ENCODE data around the gene KRT16. TPM values are rescaled to one million over a fixed set of nuclear protein-coding genes. Genes with fewer than 3 reads are reported as not detected.
"Not testable (repeated sequence)": the region's sequence is repeated elsewhere in the genome, so short reads cannot be mapped to it uniquely, and the experiment has no call there.

Gene KRT16
- total RNA-seq, 2 experiments from 2014 or later: not detected

DNA sequence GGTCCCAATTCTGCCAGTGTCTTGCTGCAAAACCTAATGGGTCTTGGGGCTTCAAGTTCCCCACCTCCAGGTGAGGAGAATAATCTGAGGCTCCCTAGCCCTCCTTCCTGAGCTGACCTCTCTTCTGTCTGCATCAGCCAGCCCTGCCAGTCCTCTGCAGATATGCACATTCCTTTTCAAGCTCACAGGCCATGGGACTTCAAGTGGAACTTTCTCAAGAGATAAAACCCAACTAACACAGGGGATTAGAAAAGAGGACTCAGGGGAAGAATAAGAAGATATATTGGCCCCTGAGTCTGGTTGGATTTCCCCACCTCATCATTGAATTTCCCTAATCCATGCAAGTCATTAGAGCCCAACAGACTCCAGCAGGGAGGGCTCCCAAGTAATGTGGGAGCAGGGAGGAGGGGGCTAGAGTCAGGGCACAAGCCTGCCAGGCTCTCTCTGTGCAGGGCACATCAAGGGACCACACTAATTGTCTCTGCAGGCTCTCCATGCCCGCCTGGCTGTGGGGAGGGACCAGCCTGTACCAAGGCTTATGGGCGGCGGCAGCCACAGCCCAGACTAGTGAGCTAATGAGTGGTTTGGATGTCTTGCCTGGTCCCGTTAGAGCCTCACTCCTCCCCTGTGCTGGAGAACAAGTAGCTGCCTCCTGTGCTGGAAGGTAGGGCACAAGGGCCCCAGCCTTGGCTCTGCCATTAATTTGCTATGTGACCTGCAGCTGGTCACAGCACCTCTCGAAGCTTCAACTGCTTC is 27.1 kb downstream of the KRT16 start:
- no peaks in the 10 kb centered on the region for H3K36me3 Mint-ChIP-seq (ENCODE audit: low read depth)
- no peak overlapping the region for H3K27ac Mint-ChIP-seq
- no peaks in the 10 kb centered on the region for H3K9me3 Mint-ChIP-seq
- ChIA-PET POLR2A (no interaction called here), CTCF (no interaction called here)
- DNase-seq: no peak
- H3K27me3 Mint-ChIP-seq: peaks cover 12% of the 10 kb centered on the region
- H3K4me1 Mint-ChIP-seq: peaks cover 1% of the 10 kb centered on the region
- no peak overlapping the region for H3K4me3 Mint-ChIP-seq

GRCh38 chr17:41584331-41584927 is 28.1 kb downstream of the KRT16 start:
- H3K9me3 Mint-ChIP-seq; CTCF ChIA-PET; H3K27ac Mint-ChIP-seq; H3K36me3 Mint-ChIP-seq (ENCODE audit: low read depth); POLR2A ChIA-PET; DNase-seq; H3K4me3 Mint-ChIP-seq; H3K4me1 Mint-ChIP-seq: not testable (repeated sequence)
- H3K27me3 Mint-ChIP-seq: peaks cover 10% of the 10 kb centered on the region

DNA sequence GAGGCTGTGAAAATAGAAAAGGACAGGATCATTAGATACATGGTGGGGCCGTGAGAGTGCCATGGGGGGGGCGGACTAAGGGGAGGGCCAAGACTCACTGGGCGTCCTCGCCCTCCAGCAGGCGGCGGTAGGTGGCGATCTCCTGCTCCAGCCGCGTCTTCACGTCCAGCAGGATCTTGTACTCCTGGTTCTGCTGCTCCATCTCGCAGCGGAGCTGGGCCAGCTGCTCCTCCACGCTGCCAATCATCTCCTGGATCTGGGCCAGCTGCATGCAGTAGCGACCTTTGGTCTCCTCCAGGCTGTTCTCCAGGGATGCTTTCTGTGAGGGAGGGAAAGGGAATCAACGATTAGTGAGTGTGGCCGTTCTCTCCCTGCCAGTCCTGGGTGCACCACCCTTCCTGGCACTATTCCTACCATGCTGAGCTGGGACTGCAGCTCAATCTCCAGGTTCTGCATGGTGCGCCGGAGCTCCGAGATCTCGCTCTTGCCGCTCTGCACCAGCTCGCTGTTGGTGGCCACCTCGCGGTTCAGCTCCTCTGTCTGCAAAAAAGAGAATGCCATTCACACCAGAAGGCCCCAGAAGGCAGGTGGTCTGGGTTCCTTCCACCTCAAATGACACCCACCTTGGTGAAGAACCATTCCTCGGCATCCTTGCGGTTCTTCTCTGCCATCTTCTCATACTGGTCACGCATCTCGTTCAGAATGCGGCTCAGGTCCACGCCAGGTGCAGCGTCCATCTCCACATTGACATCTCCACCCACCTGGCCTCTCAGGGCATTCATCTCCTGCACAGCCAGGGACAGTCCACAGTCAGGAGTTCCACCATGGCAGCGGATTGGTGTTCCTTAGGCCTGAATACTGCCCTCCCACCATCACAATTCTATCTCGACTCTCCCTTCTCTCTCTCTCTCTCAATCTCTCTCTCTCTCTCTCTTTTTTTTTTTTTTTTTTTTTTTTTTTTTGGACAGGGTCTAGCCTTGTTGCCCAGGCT is 29.1 kb downstream of the KRT16 start:
- POLR2A ChIA-PET: no interaction called here
- H3K4me1 Mint-ChIP-seq: no peaks in the 10 kb centered on the region
- H3K27ac Mint-ChIP-seq: no peak overlapping the region
- no peaks in the 10 kb centered on the region for H3K9me3 Mint-ChIP-seq
- DNase-seq: no peak
- no peaks in the 10 kb centered on the region for H3K36me3 Mint-ChIP-seq (ENCODE audit: low read depth)
- peaks cover 13% of the 10 kb centered on the region for H3K27me3 Mint-ChIP-seq
- CTCF ChIA-PET: no interaction called here
- H3K4me3 Mint-ChIP-seq: no peak overlapping the region

DNA sequence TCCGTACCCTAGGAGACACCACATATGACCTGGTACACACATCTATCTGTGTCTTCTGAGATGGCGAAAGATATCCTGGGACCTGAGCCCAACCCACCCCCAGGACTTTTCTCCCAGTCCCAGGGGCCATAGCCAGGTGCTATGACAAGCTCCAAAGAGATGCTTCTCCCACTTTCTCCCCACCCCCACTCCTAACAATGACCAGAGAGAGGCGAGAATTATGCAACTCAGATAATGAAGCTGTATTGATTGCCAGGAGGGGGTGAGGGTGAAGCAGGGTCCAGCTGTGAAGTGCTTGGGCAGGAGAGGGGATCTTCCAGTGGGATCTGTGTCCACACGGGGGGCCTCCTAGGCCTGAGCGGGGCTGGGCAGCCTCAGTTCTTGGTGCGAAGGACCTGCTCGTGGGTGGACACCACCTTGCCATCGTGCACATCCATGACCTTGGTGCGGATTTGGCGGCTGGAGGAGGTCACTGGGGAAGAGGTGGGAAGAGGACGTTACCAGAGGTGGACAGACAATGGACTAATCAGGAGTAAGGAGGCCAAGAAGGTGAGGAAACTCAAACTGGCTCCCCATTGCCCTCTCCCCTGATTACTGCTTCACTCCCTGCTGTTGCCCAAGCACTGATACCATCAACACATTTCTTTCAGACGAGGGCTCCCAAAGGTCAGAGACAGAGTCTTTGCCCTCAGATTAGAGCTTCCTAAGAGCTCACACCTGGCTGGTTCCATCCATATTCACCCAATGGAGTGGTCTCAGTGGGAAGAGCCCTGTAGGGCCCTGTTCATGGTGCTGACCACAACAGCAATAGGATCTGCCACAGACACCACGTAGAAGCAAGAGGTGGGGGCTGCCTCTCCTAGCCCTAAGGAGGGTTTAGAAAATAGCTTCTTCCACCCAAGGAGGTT is 30.3 kb downstream of the KRT16 start:
- H3K4me1 Mint-ChIP-seq; H3K27ac Mint-ChIP-seq; H3K36me3 Mint-ChIP-seq (ENCODE audit: low read depth); DNase-seq; H3K9me3 Mint-ChIP-seq; H3K4me3 Mint-ChIP-seq; POLR2A ChIA-PET: not testable (repeated sequence)
- CTCF ChIA-PET: interaction anchor here (1.4 to 2.3 kb wide), 4 partner anchors 33 to 83 kb away, joined by 3 to 11 read pairs (median 6); no protein-coding TSS in a partner anchor
- peaks cover 21% of the 10 kb centered on the region for H3K27me3 Mint-ChIP-seq

DNA sequence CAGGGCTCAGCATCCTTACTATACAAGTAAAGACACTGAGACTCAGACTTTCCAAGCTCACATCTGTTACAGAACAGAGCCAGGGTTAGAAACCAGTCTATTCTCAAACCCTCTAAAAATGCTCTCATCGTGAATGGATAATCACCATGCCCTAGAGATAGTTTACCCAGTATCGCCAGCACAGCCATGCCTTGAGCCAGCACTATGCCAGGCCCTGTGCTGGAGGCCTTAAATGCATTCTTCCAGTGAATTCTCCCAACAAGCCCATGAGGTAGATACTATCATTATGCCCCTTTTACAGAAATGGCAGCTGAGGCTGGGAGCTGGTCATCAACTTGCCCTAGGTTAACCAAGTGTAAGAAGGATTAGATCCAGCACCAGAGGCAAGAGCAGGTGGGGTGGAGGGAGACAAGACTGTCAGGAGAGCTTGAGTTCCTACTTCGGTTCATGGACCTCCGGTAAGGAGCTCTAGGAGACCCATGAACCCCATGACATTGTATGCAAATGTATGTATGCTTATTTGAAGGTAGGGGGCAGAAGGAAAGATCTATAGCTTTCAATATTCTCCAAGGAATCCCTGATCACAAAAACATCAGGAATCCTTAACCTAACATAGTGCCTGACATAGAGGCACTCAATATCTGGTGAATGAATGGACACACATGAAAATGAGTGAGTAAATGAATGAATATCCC is 31.1 kb downstream of the KRT16 start:
- no peak for DNase-seq
- H3K27ac Mint-ChIP-seq: no peak overlapping the region
- H3K4me1 Mint-ChIP-seq: no peaks in the 10 kb centered on the region
- peaks cover 23% of the 10 kb centered on the region for H3K27me3 Mint-ChIP-seq
- H3K36me3 Mint-ChIP-seq (ENCODE audit: low read depth): no peaks in the 10 kb centered on the region
- ChIA-PET CTCF (interaction anchor here (1.4 to 2.3 kb wide), 4 partner anchors 33 to 84 kb away, joined by 3 to 11 read pairs (median 6); no protein-coding TSS in a partner anchor), POLR2A (no interaction called here)
- H3K4me3 Mint-ChIP-seq: no peak overlapping the region
- no peaks in the 10 kb centered on the region for H3K9me3 Mint-ChIP-seq

- H3K36me3 Mint-ChIP-seq (ENCODE audit: low read depth): no peaks in the 10 kb centered on the region
- H3K4me3 Mint-ChIP-seq: no peak overlapping the region
- CTCF ChIA-PET: interaction anchor here (1.4 to 2.3 kb wide), 4 partner anchors 32 to 85 kb away, joined by 3 to 11 read pairs (median 6); no protein-coding TSS in a partner anchor
- no peaks in the 10 kb centered on the region for H3K9me3 Mint-ChIP-seq
- no peak overlapping the region for H3K27ac Mint-ChIP-seq
- no peaks in the 10 kb centered on the region for H3K4me1 Mint-ChIP-seq
- peaks cover 23% of the 10 kb centered on the region for H3K27me3 Mint-ChIP-seq
- no peak for DNase-seq
- POLR2A ChIA-PET: no interaction called here
These were observed 31.7 kb downstream of the KRT16 start for GRCh38 chr17:41580687-41581365.

DNA sequence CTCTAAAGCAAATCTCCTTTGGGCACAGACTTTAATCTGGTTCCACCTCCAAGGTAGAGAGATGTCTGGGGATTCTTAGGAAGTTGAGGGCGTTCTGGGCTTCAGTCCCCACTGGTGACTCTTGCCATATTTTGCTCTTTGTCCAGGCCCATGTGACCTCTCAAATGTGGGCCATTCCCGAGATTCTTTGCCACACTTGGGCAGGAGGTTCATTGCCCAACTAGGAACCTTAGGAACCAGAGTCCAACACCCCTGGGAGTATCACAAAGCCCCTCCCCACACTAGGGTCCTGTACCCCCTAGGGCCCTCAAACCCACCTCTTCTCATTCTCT is 32.4 kb downstream of the KRT16 start:
- no peak for DNase-seq
- peaks cover 25% of the 10 kb centered on the region for H3K27me3 Mint-ChIP-seq
- H3K36me3 Mint-ChIP-seq (ENCODE audit: low read depth): no peaks in the 10 kb centered on the region
- ChIA-PET CTCF (interaction anchor here (1.1 to 2.8 kb wide), 10 partner anchors 11 to 98 kb away, joined by 3 to 18 read pairs (median 6); no protein-coding TSS in a partner anchor), POLR2A (no interaction called here)
- H3K27ac Mint-ChIP-seq: no peak overlapping the region
- no peaks in the 10 kb centered on the region for H3K4me1 Mint-ChIP-seq
- H3K9me3 Mint-ChIP-seq: no peaks in the 10 kb centered on the region
- no peak overlapping the region for H3K4me3 Mint-ChIP-seq

DNA sequence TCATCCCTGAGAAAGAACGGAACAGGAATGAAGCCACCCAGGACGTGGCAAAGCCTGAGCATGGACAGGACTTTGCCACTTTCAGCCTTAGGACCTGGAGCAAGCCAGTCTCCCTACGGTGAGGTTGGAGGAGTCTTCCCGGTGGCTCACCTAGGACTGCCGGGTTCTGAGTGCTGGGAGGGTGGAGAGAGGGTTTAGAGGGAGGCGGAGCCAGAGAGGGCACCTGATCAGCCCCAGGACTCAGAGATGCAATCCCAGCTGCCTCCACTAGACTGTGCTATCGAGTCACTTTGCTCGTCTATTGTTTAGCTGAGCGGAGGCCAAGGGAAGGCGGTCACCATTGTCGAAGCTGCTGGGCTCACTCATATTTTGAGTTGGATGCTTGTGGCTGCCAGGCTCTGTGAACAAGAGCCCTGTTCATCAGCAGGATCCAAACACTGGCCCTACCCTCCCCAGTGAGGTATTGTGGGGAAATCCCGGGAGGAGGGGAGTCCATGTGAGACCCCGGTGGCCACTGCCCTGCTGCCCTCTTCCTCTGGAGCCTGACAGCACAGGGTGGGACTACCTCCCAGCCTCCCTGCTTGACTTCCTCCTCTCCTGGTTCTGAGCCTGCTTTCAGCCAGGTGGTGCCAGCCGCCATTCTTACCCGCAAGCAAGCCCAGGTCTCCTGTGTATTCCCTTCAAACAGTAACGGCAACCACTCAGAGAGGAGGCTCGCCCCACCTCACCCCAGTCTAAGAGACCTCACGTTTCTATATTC is 32.9 kb downstream of the KRT16 start:
- H3K27ac Mint-ChIP-seq: no peak overlapping the region
- no peaks in the 10 kb centered on the region for H3K9me3 Mint-ChIP-seq
- ChIA-PET CTCF (interaction anchor here (0.6 to 2.8 kb wide), 13 partner anchors 11 to 887 kb away, joined by 3 to 18 read pairs (median 4); no protein-coding TSS in a partner anchor), POLR2A (no interaction called here)
- H3K4me3 Mint-ChIP-seq: no peak overlapping the region
- no peaks in the 10 kb centered on the region for H3K4me1 Mint-ChIP-seq
- peaks cover 26% of the 10 kb centered on the region for H3K27me3 Mint-ChIP-seq
- peak; percentile 82 for DNase-seq
- no peaks in the 10 kb centered on the region for H3K36me3 Mint-ChIP-seq (ENCODE audit: low read depth)

GRCh38 chr17:41578971-41579370 is 33.6 kb downstream of the KRT16 start:
- no peak overlapping the region for H3K4me3 Mint-ChIP-seq
- ChIA-PET POLR2A (no interaction called here), CTCF (interaction anchor here (0.6 to 2.8 kb wide), 13 partner anchors 10 to 886 kb away, joined by 3 to 18 read pairs (median 4); no protein-coding TSS in a partner anchor)
- no peak overlapping the region for H3K27ac Mint-ChIP-seq
- peaks cover 26% of the 10 kb centered on the region for H3K27me3 Mint-ChIP-seq
- no peak for DNase-seq
- no peaks in the 10 kb centered on the region for H3K4me1 Mint-ChIP-seq
- no peaks in the 10 kb centered on the region for H3K36me3 Mint-ChIP-seq (ENCODE audit: low read depth)
- no peaks in the 10 kb centered on the region for H3K9me3 Mint-ChIP-seq

GRCh38 chr17:41578538-41578937 is 34.0 kb downstream of the KRT16 start:
- Mint-ChIP-seq H3K4me3 (no peak overlapping the region), H3K36me3 (ENCODE audit: low read depth) (no peaks in the 10 kb centered on the region), H3K27me3 (peaks cover 26% of the 10 kb centered on the region), H3K27ac (no peak overlapping the region), H3K9me3 (no peaks in the 10 kb centered on the region), H3K4me1 (no peaks in the 10 kb centered on the region)
- ChIA-PET POLR2A (no interaction called here), CTCF (interaction anchor here (1.3 to 2.8 kb wide), 6 partner anchors 9 to 87 kb away, joined by 3 to 18 read pairs (median 6); no protein-coding TSS in a partner anchor)
- no peak for DNase-seq

- CTCF ChIA-PET; H3K36me3 Mint-ChIP-seq (ENCODE audit: low read depth); H3K9me3 Mint-ChIP-seq; H3K4me3 Mint-ChIP-seq; DNase-seq; H3K4me1 Mint-ChIP-seq; H3K27ac Mint-ChIP-seq: not testable (repeated sequence)
- H3K27me3 Mint-ChIP-seq: peaks cover 29% of the 10 kb centered on the region
- POLR2A ChIA-PET: interaction anchor here (0.7 kb wide), 1 partner anchor 113 kb away, joined by 3 read pairs; no protein-coding TSS in a partner anchor
These were observed 35.8 kb downstream of the KRT16 start for GRCh38 chr17:41576740-41577139.

Measured in activated CD4-positive, alpha-beta memory T cell treated with anti-CD3 and anti-CD28 coated beads, Interleukin-2, amount 10 ng/mL, durations not matched to agents 7 days and 5 days (primary cell).